CD14-positive monocyte (primary cell): ENCODE data around the gene WDR86. TPM values are rescaled to one million over a fixed set of nuclear protein-coding genes. Genes with fewer than 3 reads are reported as not detected.

ENCODE experiments used
- DNase-seq, 3 donors: peaks; one replicate each; pipeline ENCODE4 v3.0.0-alpha.2; 2011 to 2022
- H2AFZ ChIP-seq: 2 replicates; pipeline ENCODE4 v1.6.0; 2012; ENCODE audit warnings: mild to moderate bottlenecking, low read depth, low read length, inconsistent platforms; ENCODE audit not compliant: insufficient read depth, poor library complexity, severe bottlenecking
- H3K27ac ChIP-seq, 2 donors: 1 replicate in 1 of 2; 2 replicates in 1 of 2; pipeline ENCODE4 v1.5.1; 2012 to 2013; ENCODE audit warnings: low read length in 2 of 2, control low read depth in 1 of 2, inconsistent platforms in 1 of 2, low read depth in 1 of 2, mild to moderate bottlenecking in 1 of 2
- H3K27me3 ChIP-seq, 2 donors: one replicate each; pipeline versions ENCODE4 v1.6.0 to v1.6.1; 2011 to 2013; ENCODE audit warnings: low read length in 2 of 2; ENCODE audit not compliant: control insufficient read depth in 2 of 2, insufficient read depth in 2 of 2
- H3K36me3 ChIP-seq, 2 donors: replicated peaks in 1 of 2; 1 replicate in 1 of 2; 2 replicates in 1 of 2; pipeline versions ENCODE4 v1.5.1 to v1.6.1; 2012 to 2013; ENCODE audit warnings: low read length in 2 of 2, control low read depth in 1 of 2, inconsistent platforms in 1 of 2, mild to moderate bottlenecking in 1 of 2; ENCODE audit not compliant: insufficient read depth in 2 of 2, control insufficient read depth in 1 of 2
- H3K4me1 ChIP-seq, 2 donors: 1 replicate in 1 of 2; 2 replicates in 1 of 2; pipeline versions ENCODE4 v1.5.1 to v1.6.1; 2012 to 2013; ENCODE audit warnings: low read length in 2 of 2, control low read depth in 1 of 2, inconsistent platforms in 1 of 2, mild to moderate bottlenecking in 1 of 2, moderate library complexity in 1 of 2; ENCODE audit not compliant: insufficient read depth in 2 of 2, control insufficient read depth in 1 of 2
- H3K4me2 ChIP-seq: replicated peaks from 2 replicates; pipeline ENCODE3; 2012; ENCODE audit warnings: low read length, moderate library complexity, mild to moderate bottlenecking; ENCODE audit not compliant: poor library complexity, severe bottlenecking; ENCODE audit errors: extremely low read depth
- H3K4me3 ChIP-seq, 3 experiments: fragments of 200-600 bp in 1 of 3; sonication (generic) in 1 of 3; replicated peaks in 1 of 3; 1 replicate in 2 of 3; 2 replicates in 1 of 3; pipeline ENCODE4 v1.5.1; 2011 to 2013; ENCODE audit warnings: low read length in 3 of 3, mild to moderate bottlenecking in 3 of 3, control low read depth in 2 of 3, low read depth in 2 of 3, inconsistent platforms in 1 of 3, moderate library complexity in 1 of 3
- H3K79me2 ChIP-seq: 2 replicates; pipeline ENCODE4 v1.6.0; 2012; ENCODE audit warnings: mild to moderate bottlenecking, control low read depth, inconsistent platforms, low read length, moderate library complexity; ENCODE audit not compliant: insufficient read depth
- H3K9ac ChIP-seq: 2 replicates; pipeline ENCODE4 v1.6.0; 2017; ENCODE audit warnings: low read length, mild to moderate bottlenecking; ENCODE audit not compliant: insufficient read depth, poor library complexity, severe bottlenecking
- H3K9me3 ChIP-seq, 2 donors: replicated peaks in 1 of 2; 1 replicate in 1 of 2; 2 replicates in 1 of 2; pipeline versions ENCODE4 v1.5.1 to v1.6.1; 2012 to 2013; ENCODE audit warnings: low read length in 2 of 2, control low read depth in 1 of 2; ENCODE audit not compliant: control insufficient read depth in 1 of 2, insufficient read depth in 1 of 2
- H4K20me1 ChIP-seq: 2 replicates; pipeline ENCODE4 v1.6.0; 2012; ENCODE audit warnings: mild to moderate bottlenecking, low read length, control low read depth, moderate library complexity; ENCODE audit not compliant: insufficient read depth
- H3K27ac Mint-ChIP-seq, 7 donors: one replicate each; pipeline ENCODE4 v1.8.0; 2020; ENCODE audit warnings: mild to moderate bottlenecking in 7 of 7, mixed read lengths in 7 of 7, moderate library complexity in 6 of 7, inconsistent platforms in 2 of 7
- H3K27me3 Mint-ChIP-seq, 3 donors: one replicate each; pipeline ENCODE4 v1.8.0; 2021 to 2022; ENCODE audit warnings: low read depth in 3 of 3, mild to moderate bottlenecking in 3 of 3, mixed read lengths in 3 of 3, moderate library complexity in 3 of 3, inconsistent platforms in 1 of 3
- H3K36me3 Mint-ChIP-seq, 2 donors: one replicate each; pipeline ENCODE4 v1.8.0; 2020; ENCODE audit warnings: mixed read lengths in 2 of 2, inconsistent platforms in 1 of 2, mild to moderate bottlenecking in 1 of 2
- H3K4me1 Mint-ChIP-seq: one replicate; pipeline ENCODE4 v1.8.0; 2020; ENCODE audit warnings: mild to moderate bottlenecking, mixed read lengths
- H3K4me3 Mint-ChIP-seq, 2 donors: one replicate each; pipeline ENCODE4 v1.8.0; 2020; ENCODE audit warnings: mild to moderate bottlenecking in 2 of 2, mixed read lengths in 2 of 2, moderate library complexity in 1 of 2
- H3K9me3 Mint-ChIP-seq, 7 donors: one replicate each; pipeline ENCODE4 v1.8.0; 2020 to 2022; ENCODE audit warnings: mixed read lengths in 7 of 7, mild to moderate bottlenecking in 6 of 7, moderate library complexity in 6 of 7, inconsistent platforms in 2 of 7
- WGBS: methylation state at CpG from one replicate; pipeline ENCODE4 v1.1.5; 2013; ENCODE audit warnings: missing lambda C conversion rate; ENCODE audit not compliant: insufficient coverage; 5-methylcytosine and 5-hydroxymethylcytosine counted together
- intact Hi-C, 2 donors: fragments of 100-400 bp; cut with micrococcal nuclease; formaldehyde crosslinking; loops; one replicate each; pipeline versions ENCODE4 v1.15.0 to v1.15.1; 2023
- polyA plus RNA-seq, 3 donors: library from polyadenylated mRNA; depleted of rRNA in 1 of 3; unstranded in 2 of 3; stranded (reverse) in 1 of 3; fragments of 300-500 nt in 2 of 3; fragments of >200 nt in 1 of 3; fragmentation: Illumina TruSeq in 2 of 3; gene quantifications; 1 replicate in 2 of 3; 2 replicates in 1 of 3; pipeline ENCODE4 v1.2.3, GENCODE V29; 2012 to 2021
- TF ChIP-seq, protein P1 (sequence below): fragments of 200-600 bp; IDR thresholded peaks from one replicate; pipeline ENCODE4 v1.8.0; 2022; ENCODE audit warnings: antibody characterized with exemption, mild to moderate bottlenecking

The WDR86 gene
- polyA plus RNA-seq, 3 donors: 0.11 to 0.30 (median 0.24) TPM

GRCh38 chr7:151388007-151388297 lies 21.9 kb downstream of the WDR86 start:
- intact Hi-C loops: no loop called here
- Histone ChIP-seq H3K27me3 (peaks cover 0 to 17% of the 10 kb centered on the region in 2 donors), H3K4me3 (no peak overlapping the region), H3K9me3 (no peaks in the 10 kb centered on the region), H3K27ac (no peak overlapping the region), H2AFZ (no peak overlapping the region), H4K20me1 (no peaks in the 10 kb centered on the region), H3K4me1 (peaks cover 12 to 13% of the 10 kb centered on the region in 2 donors), H3K4me2 (no peak overlapping the region), H3K9ac (no peak overlapping the region), H3K36me3 (no peaks in the 10 kb centered on the region), H3K79me2 (no peaks in the 10 kb centered on the region)
- TF ChIP-seq, protein P1, sequence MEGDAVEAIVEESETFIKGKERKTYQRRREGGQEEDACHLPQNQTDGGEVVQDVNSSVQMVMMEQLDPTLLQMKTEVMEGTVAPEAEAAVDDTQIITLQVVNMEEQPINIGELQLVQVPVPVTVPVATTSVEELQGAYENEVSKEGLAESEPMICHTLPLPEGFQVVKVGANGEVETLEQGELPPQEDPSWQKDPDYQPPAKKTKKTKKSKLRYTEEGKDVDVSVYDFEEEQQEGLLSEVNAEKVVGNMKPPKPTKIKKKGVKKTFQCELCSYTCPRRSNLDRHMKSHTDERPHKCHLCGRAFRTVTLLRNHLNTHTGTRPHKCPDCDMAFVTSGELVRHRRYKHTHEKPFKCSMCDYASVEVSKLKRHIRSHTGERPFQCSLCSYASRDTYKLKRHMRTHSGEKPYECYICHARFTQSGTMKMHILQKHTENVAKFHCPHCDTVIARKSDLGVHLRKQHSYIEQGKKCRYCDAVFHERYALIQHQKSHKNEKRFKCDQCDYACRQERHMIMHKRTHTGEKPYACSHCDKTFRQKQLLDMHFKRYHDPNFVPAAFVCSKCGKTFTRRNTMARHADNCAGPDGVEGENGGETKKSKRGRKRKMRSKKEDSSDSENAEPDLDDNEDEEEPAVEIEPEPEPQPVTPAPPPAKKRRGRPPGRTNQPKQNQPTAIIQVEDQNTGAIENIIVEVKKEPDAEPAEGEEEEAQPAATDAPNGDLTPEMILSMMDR: no peak
- Mint-ChIP-seq H3K4me1 (peaks cover 14% of the 10 kb centered on the region), H3K27me3 (peaks cover 31 to 49% (median 40%) of the 10 kb centered on the region in 3 donors), H3K27ac (no peak overlapping the region), H3K36me3 (no peaks in the 10 kb centered on the region), H3K4me3 (no peak overlapping the region), H3K9me3 (peaks cover 0 to 6% (median 1%) of the 10 kb centered on the region in 7 donors)
- no peak for DNase-seq
- WGBS: 100% methylated on average over 7 of the region's 8 CpGs

GRCh38 chr7:151387161-151388006 lies 22.5 kb downstream of the WDR86 start:
- Histone ChIP-seq H3K36me3 (no peaks in the 10 kb centered on the region), H3K4me3 (no peak overlapping the region), H3K27ac (no peak overlapping the region), H3K9me3 (peaks cover 0 to 3% of the 10 kb centered on the region in 2 donors), H3K4me1 (peaks cover 12 to 14% of the 10 kb centered on the region in 2 donors), H4K20me1 (no peaks in the 10 kb centered on the region), H3K79me2 (no peaks in the 10 kb centered on the region), H3K27me3 (peaks cover 5 to 23% of the 10 kb centered on the region in 2 donors), H2AFZ (no peak overlapping the region), H3K9ac (no peak overlapping the region), H3K4me2 (no peak overlapping the region)
- intact Hi-C loops: no loop called here
- Mint-ChIP-seq H3K27me3 (peaks cover 35 to 54% (median 46%) of the 10 kb centered on the region in 3 donors), H3K9me3 (peaks cover 0 to 8% (median 1%) of the 10 kb centered on the region in 7 donors), H3K27ac (no peak overlapping the region), H3K4me1 (peaks cover 14% of the 10 kb centered on the region), H3K4me3 (peak overlapping the region in 1 of 2 donors; percentile 35), H3K36me3 (no peaks in the 10 kb centered on the region)
- 95% methylated on average over 24 of the region's 24 CpGs for WGBS
- TF ChIP-seq, protein P1: no peak
- DNase-seq: no peak
